Upper lobe of left lung (tissue), 6 donors: ENCODE measurements around the gene LARP4B. TPM values are rescaled to one million over a fixed set of nuclear protein-coding genes. Genes with fewer than 3 reads are reported as not detected.

Experiments
- ATAC-seq, 2 donors: fragments of 200-7000 bp; cut with Tn5 transposase; one replicate each; pipeline ENCODE4 v1.9.1; 2022; ENCODE audit warnings: mild to moderate bottlenecking in 2 of 2, moderate library complexity in 2 of 2; ENCODE audit not compliant: low FRiP score in 2 of 2
- DNase-seq, 2 donors: peaks; one replicate each; pipeline ENCODE4 v3.0.0-alpha.2; 2019 to 2020
- H3K27ac ChIP-seq, 4 donors: fragments of 200-600 bp; sonication (generic); one replicate each; pipeline ENCODE4 v1.5.1; 2016 to 2019
- H3K27me3 ChIP-seq, 4 donors: fragments of 200-600 bp; sonication (generic); one replicate each; pipeline ENCODE4 v1.5.1; 2017 to 2019
- H3K36me3 ChIP-seq, 4 donors: fragments of 200-600 bp; sonication (generic); one replicate each; pipeline ENCODE4 v1.5.1; 2016 to 2019
- H3K4me1 ChIP-seq, 4 donors: fragments of 200-600 bp; sonication (generic); one replicate each; pipeline ENCODE4 v1.5.1; 2018 to 2019
- H3K4me3 ChIP-seq, 4 donors: fragments of 200-600 bp; sonication (generic); one replicate each; pipeline ENCODE4 v1.5.1; 2017 to 2019; ENCODE audit warnings: mild to moderate bottlenecking in 2 of 4, moderate library complexity in 1 of 4
- H3K9me3 ChIP-seq, 4 donors: fragments of 200-600 bp; sonication (generic); one replicate each; pipeline ENCODE4 v1.5.1; 2018 to 2019
- CTCF ChIP-seq, 6 experiments: fragments of 450-650 bp in 4 of 6; fragments of 200-600 bp in 2 of 6; sonication (generic) in 2 of 6; IDR thresholded peaks; one replicate each; pipeline ENCODE4 v1.5.1; 2016 to 2019; ENCODE audit warnings: antibody characterized with exemption in 6 of 6
- EP300 ChIP-seq, 4 donors: sonication (generic); formaldehyde crosslinking; IDR thresholded peaks; one replicate each; pipeline ENCODE4 v1.5.1; 2017; ENCODE audit warnings: antibody characterized with exemption in 4 of 4, control low read depth in 2 of 4
- POLR2A ChIP-seq, 4 donors: fragments of 450-650 bp; IDR thresholded peaks; one replicate each; pipeline ENCODE4 v1.5.1; 2016 to 2017; ENCODE audit warnings: antibody characterized with exemption in 4 of 4, mild to moderate bottlenecking in 2 of 4
- POLR2AphosphoS5 ChIP-seq, 2 donors: sonication (generic); formaldehyde crosslinking; IDR thresholded peaks; one replicate each; pipeline ENCODE4 v1.5.1; 2017; ENCODE audit warnings: antibody characterized with exemption in 2 of 2
- WGBS, 2 donors: methylation state at CpG; one replicate each; pipeline ENCODE4 v1.1.5; 2017 to 2018; 5-methylcytosine and 5-hydroxymethylcytosine counted together
- total RNA-seq, 6 donors: library from RNA; depleted of rRNA in 4 of 6; stranded (reverse); fragments of >200 nt in 4 of 6; gene quantifications; one replicate each; pipeline versions ENCODE4 v1.1.0 to v1.2.1, GENCODE V29; 2016 to 2021
- donor health status: DM: no; HTN: no; CAD: no; lungs with moderate emphysema.
- donor health status: DM: no; HTN: yes; CAD: no; lungs with severe emphysema.

Gene LARP4B
- total RNA-seq, 6 donors from 2014 or later, result 106 to 154 (median 139) TPM

GRCh38 chr10:767794-768193 lies 163.7 kb downstream of the LARP4B start:
- ATAC-seq (no peak), DNase-seq (no peak)
- no peak overlapping the region for H3K4me3 ChIP-seq
- TF ChIP-seq CTCF (IDR thresholded peaks at IDR 0.05), result no peak
- no peak for TF ChIP-seq POLR2A (IDR thresholded peaks at IDR 0.05)
- TF ChIP-seq POLR2AphosphoS5 (IDR thresholded peaks at IDR 0.05), result no peak
- TF ChIP-seq EP300 (IDR thresholded peaks at IDR 0.05), result no peak
- WGBS, 2 donors, result 87 to 98% methylated on average over 2 of the region's 2 CpGs
- H3K27me3 ChIP-seq, result no peaks in the 10 kb centered on the region
- peaks cover 0 to 11% (median 4%) of the 10 kb centered on the region in 4 donors for H3K9me3 ChIP-seq
- H3K36me3 ChIP-seq, result no peaks in the 10 kb centered on the region
- H3K4me1 ChIP-seq, result no peaks in the 10 kb centered on the region
- no peak overlapping the region for H3K27ac ChIP-seq

- no peaks in the 10 kb centered on the region for H3K36me3 ChIP-seq
- H3K27me3 ChIP-seq, result no peaks in the 10 kb centered on the region
- H3K27ac ChIP-seq, result no peak overlapping the region
- no peak overlapping the region for H3K4me3 ChIP-seq
- no peak for DNase-seq
- 90 to 92% methylated on average over 1 of the region's 1 CpG for WGBS, 2 donors
- TF ChIP-seq CTCF (IDR thresholded peaks at IDR 0.05) (no peak), EP300 (IDR thresholded peaks at IDR 0.05) (no peak), POLR2AphosphoS5 (IDR thresholded peaks at IDR 0.05) (no peak), POLR2A (IDR thresholded peaks at IDR 0.05) (no peak)
- H3K4me1 ChIP-seq, result no peaks in the 10 kb centered on the region
- no peak for ATAC-seq
- H3K9me3 ChIP-seq, result peaks cover 0 to 11% (median 4%) of the 10 kb centered on the region in 4 donors
These were observed 164.3 kb downstream of the LARP4B start for GRCh38 chr10:767211-767610.

- no peaks in the 10 kb centered on the region for H3K27me3 ChIP-seq
- no peaks in the 10 kb centered on the region for H3K4me1 ChIP-seq
- H3K27ac ChIP-seq, result no peak overlapping the region
- no peaks in the 10 kb centered on the region for H3K36me3 ChIP-seq
- H3K9me3 ChIP-seq, result peaks cover 5 to 21% (median 13%) of the 10 kb centered on the region in 4 donors
- TF ChIP-seq EP300 (IDR thresholded peaks at IDR 0.05), result no peak
- no peak for TF ChIP-seq POLR2A (IDR thresholded peaks at IDR 0.05)
- TF ChIP-seq POLR2AphosphoS5 (IDR thresholded peaks at IDR 0.05), result no peak
- ATAC-seq, result no peak
- DNase-seq, result no peak
- no peak overlapping the region for H3K4me3 ChIP-seq
These were observed 170.1 kb downstream of the LARP4B start for GRCh38 chr10:761376-761775.

- Histone ChIP-seq H3K36me3 (no peaks in the 10 kb centered on the region), H3K27ac (no peak overlapping the region), H3K9me3 (peaks cover 5 to 21% (median 13%) of the 10 kb centered on the region in 4 donors), H3K27me3 (no peaks in the 10 kb centered on the region), H3K4me1 (no peaks in the 10 kb centered on the region), H3K4me3 (no peak overlapping the region)
- WGBS, 2 donors, result 85 to 92% methylated on average over 2 of the region's 2 CpGs
- TF ChIP-seq POLR2A (IDR thresholded peaks at IDR 0.05), result no peak
- TF ChIP-seq EP300 (IDR thresholded peaks at IDR 0.05), result no peak
- TF ChIP-seq POLR2AphosphoS5 (IDR thresholded peaks at IDR 0.05), result no peak
- no peak for TF ChIP-seq CTCF (IDR thresholded peaks at IDR 0.05)
- no peak for ATAC-seq
- DNase-seq, result no peak
These were observed 170.9 kb downstream of the LARP4B start for GRCh38 chr10:760622-761021.

- Histone ChIP-seq H3K27ac (no peak overlapping the region), H3K4me1 (no peaks in the 10 kb centered on the region), H3K36me3 (no peaks in the 10 kb centered on the region), H3K27me3 (no peaks in the 10 kb centered on the region), H3K4me3 (no peak overlapping the region), H3K9me3 (peaks cover 5 to 21% (median 13%) of the 10 kb centered on the region in 4 donors)
- TF ChIP-seq POLR2AphosphoS5 (IDR thresholded peaks at IDR 0.05), result no peak
- TF ChIP-seq CTCF (IDR thresholded peaks at IDR 0.05), result no peak
- no peak for TF ChIP-seq EP300 (IDR thresholded peaks at IDR 0.05)
- TF ChIP-seq POLR2A (IDR thresholded peaks at IDR 0.05), result no peak
- no peak for ATAC-seq
- WGBS, 2 donors, result 69 to 78% methylated on average over 3 to 4 of the region's 5 CpGs
- DNase-seq, result no peak
These were observed 171.5 kb downstream of the LARP4B start for GRCh38 chr10:759898-760477.

Other genes with a start within 250 kb of the LARP4B start
- 10 to 100 TPM; 11.6 to 32.5 (median 14.7) TPM for gene DIP2C, start 242.0 kb downstream of the LARP4B start, total RNA-seq
- 10 to 100 TPM; 22.0 to 41.9 (median 33.3) TPM for gene GTPBP4, start 56.7 kb upstream of the LARP4B start, total RNA-seq
- gene IDI2, start 94.2 kb upstream of the LARP4B start, total RNA-seq, result not detected
- 100 to 1,000 TPM in 1 of 6 donors, 10 to 100 TPM in 5; 35.6 to 100 (median 79.1) TPM for gene IDI1, start 117.4 kb upstream of the LARP4B start, total RNA-seq
- gene WDR37, start 124.7 kb upstream of the LARP4B start, total RNA-seq, result 10 to 100 TPM; 18.1 to 31.4 (median 19.9) TPM